Uterus (tissue), 2 donors: ENCODE data around the gene MYBPC1.

ENCODE experiments used
- CTCF ChIP-seq, 4 experiments: fragments of 200-600 bp in 2 of 4; fragments of 450-650 bp in 2 of 4; sonication (generic) in 2 of 4; IDR thresholded peaks; one replicate each; pipeline ENCODE4 v1.5.1; 2016 to 2019; ENCODE audit warnings: antibody characterized with exemption in 4 of 4, mild to moderate bottlenecking in 2 of 4, moderate library complexity in 1 of 4
- POLR2A ChIP-seq, 2 donors: fragments of 450-650 bp; IDR thresholded peaks; one replicate each; pipeline ENCODE4 v1.6.1; 2016; ENCODE audit warnings: antibody characterized with exemption in 2 of 2, mild to moderate bottlenecking in 1 of 2, moderate library complexity in 1 of 2

- no peak for TF ChIP-seq CTCF (IDR thresholded peaks at IDR 0.05)
- no peak for TF ChIP-seq POLR2A (IDR thresholded peaks at IDR 0.05)
These were observed 21.3 kb downstream of the MYBPC1 start for GRCh38 chr12:101616027-101616494.
